ENCODE measurements around the gene KRTAP19-2.
"Not testable (repeated sequence)": the region's sequence is repeated elsewhere in the genome, so short reads cannot be mapped to it uniquely, and the experiment has no call there.

Gene KRTAP19-2

GRCh38 chr21:30487336-30487735 lies at the start of gene KRTAP19-2:
TSS of gene KRTAP19-2 (minus strand) at chr21:30487436. CDS start at chr21:30487348, 88 bp downstream.
- DNase-seq (ENCODE audit: low read depth), result no peak

GRCh38 chr21:30518876-30519275 lies 31.6 kb upstream of the KRTAP19-2 start:
- DNase-seq (ENCODE audit: low read depth), result no peak

GRCh38 chr21:30515681-30516080 lies 28.4 kb upstream of the KRTAP19-2 start:
- no peak for DNase-seq (ENCODE audit: low read depth)

GRCh38 chr21:30505621-30506205 lies 18.5 kb upstream of the KRTAP19-2 start:
- DNase-seq (ENCODE audit: low read depth), result not testable (repeated sequence)

- no peak for DNase-seq (ENCODE audit: low read depth)
Measured at GRCh38 chr21:30502041-30502440, 14.8 kb upstream of the KRTAP19-2 start, which contains the start of gene KRTAP19-5. TSS of gene KRTAP19-5 (minus strand) at chr21:30502141. CDS start at chr21:30502090, 51 bp downstream.

- DNase-seq (ENCODE audit: low read depth), result no peak
Measured at GRCh38 chr21:30497065-30497464, 9.8 kb upstream of the KRTAP19-2 start, which contains the start of gene KRTAP19-4. TSS of gene KRTAP19-4 (minus strand) at chr21:30497165. CDS start at chr21:30497110, 55 bp downstream.

- DNase-seq (ENCODE audit: low read depth), result no peak
Measured at GRCh38 chr21:30491963-30492428, 4.8 kb upstream of the KRTAP19-2 start, which contains the start of gene KRTAP19-3. TSS of gene KRTAP19-3 (minus strand) at chr21:30492013. CDS start at chr21:30491957, 56 bp downstream.

- no peak for DNase-seq (ENCODE audit: low read depth)
Measured at GRCh38 chr21:30486180-30486579, 1.1 kb downstream of the KRTAP19-2 start.

GRCh38 chr21:30482130-30482529 lies 5.1 kb downstream of the KRTAP19-2 start:
- DNase-seq (ENCODE audit: low read depth), result no peak

- DNase-seq (ENCODE audit: low read depth), result no peak
Measured at GRCh38 chr21:30480145-30480544, 7.1 kb downstream of the KRTAP19-2 start, which contains the start of gene KRTAP19-1. TSS of gene KRTAP19-1 (minus strand) at chr21:30480367. CDS start at chr21:30480317, 50 bp downstream.

GRCh38 chr21:30479259-30479658 lies 8.0 kb downstream of the KRTAP19-2 start:
- no peak for DNase-seq (ENCODE audit: low read depth)

- no peak for DNase-seq (ENCODE audit: low read depth)
Measured at GRCh38 chr21:30478004-30478403, 9.2 kb downstream of the KRTAP19-2 start.

- no peak for DNase-seq (ENCODE audit: low read depth)
Measured at GRCh38 chr21:30468900-30469714, 18.1 kb downstream of the KRTAP19-2 start.

GRCh38 chr21:30463713-30464112 lies 23.5 kb downstream of the KRTAP19-2 start:
- DNase-seq (ENCODE audit: low read depth), result no peak

GRCh38 chr21:30448514-30448913 lies 38.7 kb downstream of the KRTAP19-2 start:
- DNase-seq (ENCODE audit: low read depth), result no peak

GRCh38 chr21:30447056-30447455 lies 40.2 kb downstream of the KRTAP19-2 start:
- DNase-seq (ENCODE audit: low read depth), result no peak

GRCh38 chr21:30444204-30444603 lies 43.0 kb downstream of the KRTAP19-2 start:
- no peak for DNase-seq (ENCODE audit: low read depth)

GRCh38 chr21:30443226-30443625 lies 44.0 kb downstream of the KRTAP19-2 start:
- DNase-seq (ENCODE audit: low read depth), result no peak

- DNase-seq (ENCODE audit: low read depth), result no peak
Measured at GRCh38 chr21:30439975-30440374, 47.3 kb downstream of the KRTAP19-2 start, which contains the start of gene KRTAP15-1. TSS of gene KRTAP15-1 (plus strand) at chr21:30440275. CDS start at chr21:30440328, 53 bp downstream.

Measured in amniotic epithelial cell (primary cell).